Measurements from ENCODE around the gene DNMT3L.

DNMT3L gene

DNA sequence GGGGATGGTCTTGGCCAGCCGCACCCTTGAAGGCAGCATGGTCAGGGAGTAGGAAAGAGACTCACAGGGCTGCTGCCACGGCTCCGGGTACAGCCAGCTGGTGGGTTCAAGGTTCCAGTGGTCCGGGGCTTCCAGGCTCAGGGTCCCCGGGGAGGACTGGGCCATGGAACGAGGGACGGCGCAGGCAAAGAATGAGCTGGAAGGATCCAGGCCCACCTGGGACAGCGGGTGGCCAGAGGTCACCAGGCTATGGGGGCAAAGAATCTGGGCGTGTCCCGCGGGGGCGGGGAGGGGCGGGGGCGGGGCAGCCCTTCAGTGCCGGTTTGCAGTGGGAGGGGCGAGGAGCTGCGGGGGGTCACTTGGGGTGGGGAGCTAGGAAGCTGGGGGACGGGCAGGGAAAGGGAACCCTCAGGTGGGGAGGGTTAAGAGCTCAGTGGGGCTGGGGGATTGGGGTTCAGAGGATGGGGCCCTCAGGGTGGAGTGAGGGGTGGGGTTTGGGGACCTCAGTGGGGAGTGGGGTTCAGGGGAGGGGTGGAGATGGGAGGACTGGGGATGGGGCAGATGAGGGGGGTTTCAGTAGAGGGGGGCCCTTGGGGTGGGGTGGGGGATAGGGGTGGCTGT, at the start of gene DNMT3L:
Gene DNMT3L, minus strand, starts transcription at position 223 of the 621 bp plus-strand sequence. CDS start 638 bp downstream, outside the sequence.
- Histone ChIP-seq H3K4me3 (ENCODE audit: low read length) (no peak within 1 kb of the TSS), H3K79me2 (ENCODE audit: low read length) (no peaks in the 10 kb centered on the region), H3K27me3 (replicated peaks; ENCODE audit: insufficient read depth, low read length) (peaks cover 42% of the 10 kb centered on the region), H2AFZ (ENCODE audit: low read length) (no peak within 1 kb of the TSS), H3K4me2 (ENCODE audit: low read depth, low read length) (no peak within 1 kb of the TSS), H3K9me3 (replicated peaks; ENCODE audit: insufficient read depth, low read length) (no peaks in the 10 kb centered on the region), H3K4me1 (ENCODE audit: low read length) (no peaks in the 10 kb centered on the region), H3K9ac (ENCODE audit: low read length) (no peak within 1 kb of the TSS), H4K20me1 (ENCODE audit: insufficient read depth, low read length) (no peaks in the 10 kb centered on the region), H3K36me3 (replicated peaks; ENCODE audit: insufficient read depth, low read length) (no peaks in the 10 kb centered on the region), H3K27ac (ENCODE audit: low read length) (no peak within 1 kb of the TSS), H3F3A (ENCODE audit: insufficient read depth, low read length) (no peaks in the 10 kb centered on the region), H3K9me2 (replicated peaks; ENCODE audit: insufficient read depth, low read length) (no peaks in the 10 kb centered on the region)
- no peak for DNase-seq
- no peak for TF ChIP-seq EZH2 (optimal IDR thresholded peaks at IDR 0.05; ENCODE audit: low read depth, low read length)
- TF ChIP-seq EZH2phosphoT487 (IDR thresholded peaks at IDR 0.05; ENCODE audit: low read length), result no peak
- TF ChIP-seq, protein P1, sequence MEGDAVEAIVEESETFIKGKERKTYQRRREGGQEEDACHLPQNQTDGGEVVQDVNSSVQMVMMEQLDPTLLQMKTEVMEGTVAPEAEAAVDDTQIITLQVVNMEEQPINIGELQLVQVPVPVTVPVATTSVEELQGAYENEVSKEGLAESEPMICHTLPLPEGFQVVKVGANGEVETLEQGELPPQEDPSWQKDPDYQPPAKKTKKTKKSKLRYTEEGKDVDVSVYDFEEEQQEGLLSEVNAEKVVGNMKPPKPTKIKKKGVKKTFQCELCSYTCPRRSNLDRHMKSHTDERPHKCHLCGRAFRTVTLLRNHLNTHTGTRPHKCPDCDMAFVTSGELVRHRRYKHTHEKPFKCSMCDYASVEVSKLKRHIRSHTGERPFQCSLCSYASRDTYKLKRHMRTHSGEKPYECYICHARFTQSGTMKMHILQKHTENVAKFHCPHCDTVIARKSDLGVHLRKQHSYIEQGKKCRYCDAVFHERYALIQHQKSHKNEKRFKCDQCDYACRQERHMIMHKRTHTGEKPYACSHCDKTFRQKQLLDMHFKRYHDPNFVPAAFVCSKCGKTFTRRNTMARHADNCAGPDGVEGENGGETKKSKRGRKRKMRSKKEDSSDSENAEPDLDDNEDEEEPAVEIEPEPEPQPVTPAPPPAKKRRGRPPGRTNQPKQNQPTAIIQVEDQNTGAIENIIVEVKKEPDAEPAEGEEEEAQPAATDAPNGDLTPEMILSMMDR (IDR thresholded peaks at IDR 0.05; ENCODE audit: low read length), result no peak

DNA sequence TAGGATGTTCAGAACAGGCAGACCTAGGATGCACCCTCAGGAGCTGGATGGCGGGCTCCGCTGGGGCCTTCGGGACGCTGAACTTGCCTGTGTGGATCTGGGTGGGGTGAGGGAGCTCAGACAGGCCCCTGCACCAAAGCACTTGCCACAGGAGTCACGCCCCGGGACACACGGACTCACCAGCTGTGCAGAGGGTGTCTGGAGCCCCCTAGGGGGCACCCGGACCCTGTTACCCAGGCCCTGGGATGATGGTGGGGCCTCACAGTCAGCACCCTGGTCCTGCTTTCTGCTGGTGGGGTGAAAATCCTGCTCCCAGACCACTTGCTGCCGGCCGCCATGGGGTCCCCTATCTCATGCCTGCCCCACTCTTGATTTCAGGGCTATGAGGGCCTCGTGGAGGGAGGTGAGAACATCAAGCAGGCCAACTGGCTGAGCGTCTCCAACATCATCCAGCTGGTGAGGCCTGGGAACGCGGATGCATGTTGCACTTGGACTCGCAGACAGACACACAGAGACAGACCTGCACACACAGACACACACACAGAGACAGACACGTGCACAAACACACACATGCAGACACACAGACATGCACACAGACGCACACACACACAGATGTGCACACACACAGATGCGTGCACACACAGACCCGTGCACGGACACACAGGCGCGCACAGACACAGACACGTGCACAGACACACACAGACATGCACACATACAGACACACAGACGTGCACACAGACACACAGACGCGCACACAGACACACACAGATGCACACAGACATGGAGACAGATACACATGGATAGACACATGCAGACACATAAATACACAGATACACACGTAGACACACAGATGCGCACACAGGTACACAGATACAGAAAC, 49.2 kb upstream of the DNMT3L start:
- Histone ChIP-seq H3K36me3 (replicated peaks; ENCODE audit: insufficient read depth, low read length) (peaks cover 10% of the 10 kb centered on the region; the same call in 1 of the 2 replicates), H4K20me1 (ENCODE audit: insufficient read depth, low read length) (no peaks in the 10 kb centered on the region), H3K4me2 (ENCODE audit: low read depth, low read length) (no peak overlapping the region)

DNA sequence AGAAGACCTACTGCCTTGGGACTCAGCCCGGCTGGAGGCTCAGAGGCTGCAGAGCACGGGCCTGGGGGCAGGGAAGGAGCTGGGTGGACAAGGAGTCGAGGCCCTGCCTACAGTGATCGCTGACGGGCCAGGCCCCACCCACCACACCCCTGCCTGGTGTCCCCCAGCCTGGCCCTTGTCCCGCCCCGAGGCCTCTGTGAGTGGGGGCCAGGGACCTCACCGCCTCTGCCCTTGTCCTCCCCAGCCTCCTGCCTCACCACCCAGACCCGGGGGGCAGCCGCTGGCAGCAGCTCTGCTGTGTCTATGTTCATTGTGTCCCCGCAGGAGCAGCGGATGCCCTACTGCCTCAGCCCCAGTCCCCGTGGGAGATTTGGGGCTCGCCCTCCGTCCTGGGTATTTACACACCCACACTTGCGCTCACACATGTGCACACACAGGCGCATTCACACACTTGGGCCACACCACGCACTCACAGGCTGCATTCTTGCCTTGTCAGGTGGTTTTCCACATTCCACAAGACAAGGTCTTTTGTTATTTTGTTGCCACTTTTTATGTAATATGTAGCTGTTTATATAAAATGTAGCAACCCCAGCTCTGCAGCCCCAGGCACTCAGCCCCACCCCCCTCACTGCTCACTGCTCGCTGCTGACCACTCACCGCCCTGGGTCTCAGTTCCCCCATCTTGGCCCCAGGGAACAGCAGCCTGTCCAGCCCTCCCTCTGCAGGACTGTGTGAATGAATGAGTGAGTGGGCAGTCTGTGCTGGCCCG, 45.4 kb upstream of the DNMT3L start:
- TF ChIP-seq EZH2phosphoT487 (IDR thresholded peaks at IDR 0.05; ENCODE audit: low read length) (no peak), EZH2 (optimal IDR thresholded peaks at IDR 0.05; ENCODE audit: low read depth, low read length) (no peak)
- TF ChIP-seq, protein P1 (IDR thresholded peaks at IDR 0.05; ENCODE audit: low read length), result no peak
- peaks cover 10% of the 10 kb centered on the region; the same call in 1 of the 2 replicates for H3K36me3 ChIP-seq (replicated peaks; ENCODE audit: insufficient read depth, low read length)

More for the DNA sequence above, 49.2 kb upstream of the DNMT3L start:
- peaks cover 34% of the 10 kb centered on the region for H3K79me2 ChIP-seq (ENCODE audit: low read length)
- no peaks in the 10 kb centered on the region for H3K9me2 ChIP-seq (replicated peaks; ENCODE audit: insufficient read depth, low read length)
- no peak overlapping the region for H3K9ac ChIP-seq (ENCODE audit: low read length)
- no peaks in the 10 kb centered on the region for H3F3A ChIP-seq (ENCODE audit: insufficient read depth, low read length)
- H2AFZ ChIP-seq (ENCODE audit: low read length), result no peak overlapping the region
- no peak for DNase-seq
- H3K27ac ChIP-seq (ENCODE audit: low read length), result no peak overlapping the region
- H3K4me1 ChIP-seq (ENCODE audit: low read length), result no peaks in the 10 kb centered on the region
- H3K9me3 ChIP-seq (replicated peaks; ENCODE audit: insufficient read depth, low read length), result no peaks in the 10 kb centered on the region
- no peaks in the 10 kb centered on the region for H3K27me3 ChIP-seq (replicated peaks; ENCODE audit: insufficient read depth, low read length)
- TF ChIP-seq EZH2phosphoT487 (IDR thresholded peaks at IDR 0.05; ENCODE audit: low read length) (no peak), EZH2 (optimal IDR thresholded peaks at IDR 0.05; ENCODE audit: low read depth, low read length) (no peak)
- TF ChIP-seq, protein P1 (IDR thresholded peaks at IDR 0.05; ENCODE audit: low read length), result no peak
- no peak overlapping the region for H3K4me3 ChIP-seq (ENCODE audit: low read length)

More for the DNA sequence above, 45.4 kb upstream of the DNMT3L start:
- no peak overlapping the region for H2AFZ ChIP-seq (ENCODE audit: low read length)
- H3K27me3 ChIP-seq (replicated peaks; ENCODE audit: insufficient read depth, low read length), result no peaks in the 10 kb centered on the region
- H3K9me2 ChIP-seq (replicated peaks; ENCODE audit: insufficient read depth, low read length), result no peaks in the 10 kb centered on the region
- H3K4me1 ChIP-seq (ENCODE audit: low read length), result no peaks in the 10 kb centered on the region
- no peaks in the 10 kb centered on the region for H4K20me1 ChIP-seq (ENCODE audit: insufficient read depth, low read length)
- no peak for DNase-seq
- H3K4me3 ChIP-seq (ENCODE audit: low read length), result no peak overlapping the region
- no peaks in the 10 kb centered on the region for H3F3A ChIP-seq (ENCODE audit: insufficient read depth, low read length)
- no peak overlapping the region for H3K4me2 ChIP-seq (ENCODE audit: low read depth, low read length)
- no peaks in the 10 kb centered on the region for H3K9me3 ChIP-seq (replicated peaks; ENCODE audit: insufficient read depth, low read length)
- peaks cover 69% of the 10 kb centered on the region for H3K79me2 ChIP-seq (ENCODE audit: low read length)
- H3K27ac ChIP-seq (ENCODE audit: low read length), result no peak overlapping the region
- H3K9ac ChIP-seq (ENCODE audit: low read length), result no peak overlapping the region
